ENCODE data around the gene BDH2. TPM values are rescaled to one million over a fixed set of nuclear protein-coding genes. Genes with fewer than 3 reads are reported as not detected.

The BDH2 gene
- total RNA-seq, 6 donors from 2014 or later, result 34.6 to 80.1 (median 56.8) TPM

DNA sequence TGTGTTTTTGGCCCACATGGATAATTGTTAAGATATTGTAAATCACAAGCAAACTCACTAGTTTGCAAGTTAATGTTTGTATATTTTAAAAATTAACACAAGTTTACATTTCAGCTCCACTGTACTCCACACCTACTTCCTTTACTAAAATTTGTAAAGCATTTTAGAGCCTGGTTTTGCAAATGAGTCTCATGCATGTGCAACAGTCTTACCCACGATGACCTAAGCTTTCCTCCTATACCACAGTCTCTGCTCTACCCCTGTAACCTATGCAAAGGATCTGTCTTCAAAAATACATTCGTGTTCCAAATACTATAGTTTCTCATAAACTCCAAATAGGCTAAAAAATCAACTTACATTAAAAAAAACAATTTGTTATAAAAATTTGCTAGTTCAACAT, 10.2 kb downstream of the BDH2 start:
- 84 to 90% methylated on average over 2 of the region's 2 CpGs for WGBS, 2 donors
- no peak overlapping the region for H3K4me3 ChIP-seq
- H3K36me3 ChIP-seq, result peaks cover 4 to 68% (median 31%) of the 10 kb centered on the region in 4 donors
- TF ChIP-seq CTCF (IDR thresholded peaks at IDR 0.05) (no peak), POLR2A (IDR thresholded peaks at IDR 0.05) (no peak), EP300 (IDR thresholded peaks at IDR 0.05) (no peak), POLR2AphosphoS5 (IDR thresholded peaks at IDR 0.05) (no peak)
- DNase-seq (no peak), ATAC-seq (ENCODE audit: low FRiP score in 2 of 2) (no peak)
- H3K9me3 ChIP-seq, result no peaks in the 10 kb centered on the region
- no peak overlapping the region for H3K27ac ChIP-seq
- H3K4me1 ChIP-seq, result peaks cover 0 to 4% (median 0%) of the 10 kb centered on the region in 4 donors
- no peaks in the 10 kb centered on the region for H3K27me3 ChIP-seq

GRCh38 chr4:103086551-103086950, 13.1 kb downstream of the BDH2 start:
- 54 to 79% methylated on average over 1 of the region's 1 CpG for WGBS, 2 donors
- H3K4me1 ChIP-seq, result no peaks in the 10 kb centered on the region
- H3K27me3 ChIP-seq, result no peaks in the 10 kb centered on the region
- H3K4me3 ChIP-seq, result no peak overlapping the region
- H3K36me3 ChIP-seq, result peaks cover 4 to 74% (median 34%) of the 10 kb centered on the region in 4 donors
- no peak overlapping the region for H3K27ac ChIP-seq
- no peak for ATAC-seq (ENCODE audit: low FRiP score in 2 of 2)
- no peaks in the 10 kb centered on the region for H3K9me3 ChIP-seq
- TF ChIP-seq CTCF (IDR thresholded peaks at IDR 0.05), result no peak
- no peak for DNase-seq

DNA sequence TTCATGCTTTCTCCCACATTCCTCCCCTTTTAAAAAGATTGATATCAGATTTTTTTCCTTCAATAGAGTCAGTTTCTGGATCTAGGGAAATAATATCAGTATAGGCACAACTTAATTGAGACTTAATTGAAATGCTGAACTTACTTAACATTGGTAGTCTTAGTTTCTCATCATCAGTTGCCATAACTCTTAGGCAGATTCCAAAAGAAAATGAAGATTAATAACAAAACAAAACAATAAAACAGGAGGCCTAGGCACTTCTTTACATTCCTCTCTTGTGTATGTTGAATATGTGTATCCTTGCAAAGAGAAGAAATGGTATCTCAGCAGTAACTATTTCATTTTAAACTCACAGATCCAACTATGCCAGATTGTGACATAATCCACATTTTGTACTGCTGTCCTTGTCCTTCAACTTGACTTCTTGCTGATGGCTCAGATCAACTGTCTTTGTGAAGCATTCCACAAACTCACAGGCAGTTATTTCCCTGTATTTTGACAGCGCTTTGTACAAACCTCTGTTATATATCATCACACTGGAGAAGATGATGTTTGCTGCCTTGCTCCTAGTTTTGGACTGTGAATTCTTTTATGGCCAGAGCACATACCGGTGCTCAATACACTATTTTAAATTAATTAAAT, 14.0 kb downstream of the BDH2 start:
- TF ChIP-seq CTCF (IDR thresholded peaks at IDR 0.05) (no peak), POLR2AphosphoS5 (IDR thresholded peaks at IDR 0.05) (no peak), EP300 (IDR thresholded peaks at IDR 0.05) (no peak), POLR2A (IDR thresholded peaks at IDR 0.05) (no peak)
- DNase-seq, result no peak
- ATAC-seq (ENCODE audit: low FRiP score in 2 of 2), result no peak
- no peaks in the 10 kb centered on the region for H3K4me1 ChIP-seq
- 98% methylated on average over 2 of the region's 2 CpGs for WGBS, 2 donors
- H3K36me3 ChIP-seq, result peaks cover 4 to 77% (median 34%) of the 10 kb centered on the region in 4 donors
- H3K27me3 ChIP-seq, result no peaks in the 10 kb centered on the region
- no peak overlapping the region for H3K27ac ChIP-seq
- no peak overlapping the region for H3K4me3 ChIP-seq
- H3K9me3 ChIP-seq, result no peaks in the 10 kb centered on the region

GRCh38 chr4:103079621-103080020, 20.0 kb downstream of the BDH2 start:
- no peaks in the 10 kb centered on the region for H3K27me3 ChIP-seq
- DNase-seq (no peak), ATAC-seq (ENCODE audit: low FRiP score in 2 of 2) (no peak)
- 97 to 100% methylated on average over 1 of the region's 1 CpG for WGBS, 2 donors
- H3K4me3 ChIP-seq, result no peak overlapping the region
- TF ChIP-seq POLR2AphosphoS5 (IDR thresholded peaks at IDR 0.05) (no peak), EP300 (IDR thresholded peaks at IDR 0.05) (no peak), POLR2A (IDR thresholded peaks at IDR 0.05) (no peak), CTCF (IDR thresholded peaks at IDR 0.05) (no peak)
- no peak overlapping the region for H3K27ac ChIP-seq
- no peaks in the 10 kb centered on the region for H3K9me3 ChIP-seq
- H3K4me1 ChIP-seq, result peaks cover 5 to 23% (median 11%) of the 10 kb centered on the region in 4 donors
- peaks cover 0 to 20% (median 6%) of the 10 kb centered on the region in 4 donors for H3K36me3 ChIP-seq

GRCh38 chr4:103076747-103077347, 22.8 kb downstream of the BDH2 start, which contains the start of gene SLC9B2:
Gene SLC9B2, minus strand, starts transcription at chr4:103076761. Its CDS starts 9,211 bp downstream, at chr4:103067550.
- H3K27ac ChIP-seq, result peak within 1 kb of the TSS; percentile 71 to 83 (median 80)
- WGBS, 2 donors, result 25 to 32% methylated on average over 15 to 19 of the region's 21 CpGs
- TF ChIP-seq EP300 (IDR thresholded peaks at IDR 0.05) (no peak), POLR2AphosphoS5 (IDR thresholded peaks at IDR 0.05) (no peak), CTCF (IDR thresholded peaks at IDR 0.05) (no peak), POLR2A (IDR thresholded peaks at IDR 0.05) (no peak)
- no peaks in the 10 kb centered on the region for H3K9me3 ChIP-seq
- H3K4me1 ChIP-seq, result peaks cover 5 to 23% (median 11%) of the 10 kb centered on the region in 4 donors
- DNase-seq (no peak), ATAC-seq (ENCODE audit: low FRiP score in 2 of 2) (no peak)
- peak within 1 kb of the TSS; percentile 29 to 78 (median 66) for H3K4me3 ChIP-seq
- H3K27me3 ChIP-seq, result no peaks in the 10 kb centered on the region
- peaks cover 0 to 15% (median 4%) of the 10 kb centered on the region in 4 donors for H3K36me3 ChIP-seq

All from upper lobe of left lung (tissue), 6 donors.